Duodenal mucosa (tissue), 2 donors: ENCODE results near the gene SNRK.

Experiments
- H3K27ac ChIP-seq: one replicate; pipeline ENCODE4 v1.7.0; 2013; ENCODE audit warnings: low read depth, low read length
- H3K27me3 ChIP-seq, 2 donors: one replicate each; pipeline ENCODE4 v1.7.0; 2013; ENCODE audit warnings: low read length in 2 of 2, control low read depth in 1 of 2; ENCODE audit not compliant: insufficient read depth in 2 of 2, control insufficient read depth in 1 of 2
- H3K36me3 ChIP-seq, 2 donors: one replicate each; pipeline ENCODE4 v1.7.0; 2013; ENCODE audit warnings: low read length in 2 of 2, control low read depth in 1 of 2; ENCODE audit not compliant: insufficient read depth in 2 of 2, control insufficient read depth in 1 of 2
- H3K4me1 ChIP-seq, 2 donors: one replicate each; pipeline ENCODE4 v1.7.0; 2013; ENCODE audit warnings: low read length in 2 of 2, control low read depth in 1 of 2; ENCODE audit not compliant: insufficient read depth in 2 of 2, control insufficient read depth in 1 of 2
- H3K4me3 ChIP-seq, 2 donors: one replicate each; pipeline ENCODE4 v1.7.0; 2013; ENCODE audit warnings: low read length in 2 of 2, low read depth in 1 of 2
- H3K9ac ChIP-seq, 2 donors: one replicate each; pipeline ENCODE4 v1.7.0; 2013; ENCODE audit warnings: low read length in 2 of 2, low read depth in 1 of 2
- H3K9me3 ChIP-seq, 2 donors: one replicate each; pipeline ENCODE4 v1.7.0; 2013; ENCODE audit warnings: low read length in 2 of 2, control low read depth in 1 of 2; ENCODE audit not compliant: control insufficient read depth in 1 of 2

SNRK gene

GRCh38 chr3:43302116-43302880 is 16.0 kb downstream of the SNRK start:
- no peaks in the 10 kb centered on the region for H3K27me3 ChIP-seq
- H3K27ac ChIP-seq: no peak overlapping the region
- peaks cover 18 to 20% of the 10 kb centered on the region in 2 donors for H3K36me3 ChIP-seq
- no peak overlapping the region for H3K4me3 ChIP-seq
- H3K9ac ChIP-seq: no peak overlapping the region
- H3K4me1 ChIP-seq: peaks cover 8 to 15% of the 10 kb centered on the region in 2 donors
- H3K9me3 ChIP-seq: no peaks in the 10 kb centered on the region

DNA sequence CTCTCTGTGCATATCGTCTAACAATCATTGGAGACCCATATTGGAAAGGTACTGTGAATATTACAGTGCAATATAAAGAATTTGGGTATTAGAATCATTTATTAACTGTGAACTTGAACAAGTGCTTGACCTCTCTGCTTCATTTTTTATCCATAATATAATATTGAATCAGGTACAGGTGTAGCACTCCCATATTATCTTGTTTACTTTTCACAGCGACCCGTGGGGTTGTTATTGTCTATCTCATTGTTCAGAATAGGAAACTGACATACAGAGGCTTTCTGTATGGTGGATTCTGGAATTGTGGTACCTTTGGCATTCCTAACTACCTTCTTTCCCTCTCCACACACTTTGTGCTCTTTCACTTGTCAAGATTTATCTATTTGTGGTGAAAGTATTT is 17.8 kb downstream of the SNRK start:
- H3K4me3 ChIP-seq: no peak overlapping the region
- peaks cover 18 to 23% of the 10 kb centered on the region in 2 donors for H3K36me3 ChIP-seq
- no peaks in the 10 kb centered on the region for H3K27me3 ChIP-seq
- no peak overlapping the region for H3K27ac ChIP-seq
- H3K9ac ChIP-seq: no peak overlapping the region
- peaks cover 0 to 4% of the 10 kb centered on the region in 2 donors for H3K4me1 ChIP-seq
- H3K9me3 ChIP-seq: no peaks in the 10 kb centered on the region

GRCh38 chr3:43307226-43307625 is 20.9 kb downstream of the SNRK start:
- Histone ChIP-seq H3K27me3 (no peaks in the 10 kb centered on the region), H3K9me3 (no peaks in the 10 kb centered on the region), H3K9ac (no peak overlapping the region), H3K27ac (no peak overlapping the region), H3K4me3 (no peak overlapping the region), H3K4me1 (peaks cover 0 to 5% of the 10 kb centered on the region in 2 donors), H3K36me3 (peaks cover 23 to 32% of the 10 kb centered on the region in 2 donors)

DNA sequence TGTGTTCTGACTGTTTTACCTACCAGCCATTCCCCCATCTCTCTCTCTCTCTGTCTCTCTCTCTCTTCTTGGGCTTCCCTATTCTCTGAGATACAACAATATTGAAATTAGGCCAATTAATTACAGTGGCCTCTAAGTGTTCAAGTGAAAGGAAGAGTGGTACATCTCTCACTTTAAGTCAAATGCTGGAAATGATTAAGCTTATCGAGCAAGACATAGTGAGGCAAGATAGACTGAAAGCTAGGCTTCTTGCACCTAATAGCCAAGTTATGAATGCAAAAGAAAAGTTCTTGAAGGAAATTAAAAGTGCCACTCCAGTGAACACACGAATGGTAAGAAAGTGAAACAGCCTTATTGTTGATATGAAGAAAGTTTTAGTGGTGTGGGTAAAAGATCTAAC is 21.3 kb downstream of the SNRK start:
- no peak overlapping the region for H3K4me3 ChIP-seq
- peaks cover 23 to 36% of the 10 kb centered on the region in 2 donors for H3K36me3 ChIP-seq
- H3K4me1 ChIP-seq: peaks cover 0 to 5% of the 10 kb centered on the region in 2 donors
- H3K27me3 ChIP-seq: no peaks in the 10 kb centered on the region
- H3K9ac ChIP-seq: no peak overlapping the region
- H3K27ac ChIP-seq: no peak overlapping the region
- no peaks in the 10 kb centered on the region for H3K9me3 ChIP-seq

DNA sequence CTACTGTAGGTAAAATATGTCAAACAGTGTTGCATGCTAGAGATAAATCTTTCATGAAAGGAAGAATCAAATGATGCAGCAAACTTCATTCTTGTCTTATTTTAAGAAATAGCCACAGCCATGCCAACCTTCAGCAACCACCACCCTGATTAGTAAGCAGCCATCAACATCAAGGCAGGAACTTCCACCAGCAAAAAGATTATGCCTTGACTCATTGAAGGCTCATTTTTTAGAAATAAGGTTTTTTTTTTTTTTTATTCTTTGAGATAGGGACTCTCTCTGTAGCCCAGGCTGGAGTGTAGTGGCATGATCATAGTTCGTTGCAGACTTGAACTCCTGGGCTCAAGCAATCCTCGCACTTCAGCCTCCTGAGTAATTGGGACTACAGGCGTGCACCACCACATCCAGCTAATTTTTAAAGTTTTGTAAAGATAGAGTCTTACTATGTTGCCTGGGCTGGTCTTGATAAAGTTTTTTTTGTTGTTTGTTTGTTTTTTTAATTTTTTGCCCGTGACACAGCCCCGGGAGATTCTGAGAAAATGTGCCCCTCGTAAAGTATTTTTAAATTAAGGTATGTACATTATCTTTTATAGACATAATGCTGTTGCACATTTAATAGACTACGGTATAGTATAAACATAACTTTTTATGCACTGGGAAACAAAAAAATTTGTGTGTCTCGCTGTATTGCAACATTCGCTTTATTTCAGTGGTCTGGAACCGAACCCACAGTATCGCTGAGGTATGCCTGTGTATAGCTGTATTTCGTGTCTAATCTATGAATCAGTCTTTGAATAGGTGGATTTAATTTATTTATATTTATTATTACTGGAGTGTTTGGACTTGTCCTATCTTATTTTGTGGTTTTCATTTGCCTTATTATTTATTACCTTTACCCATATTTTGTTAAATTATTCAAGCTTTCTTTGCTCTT is 23.3 kb downstream of the SNRK start:
- no peaks in the 10 kb centered on the region for H3K9me3 ChIP-seq
- H3K9ac ChIP-seq: no peak overlapping the region
- peaks cover 0 to 6% of the 10 kb centered on the region in 2 donors for H3K4me1 ChIP-seq

GRCh38 chr3:43316783-43317460 is 30.6 kb downstream of the SNRK start:
- Histone ChIP-seq H3K4me1 (peaks cover 4 to 12% of the 10 kb centered on the region in 2 donors), H3K27ac (no peak overlapping the region)

More for the DNA sequence above, 23.3 kb downstream of the SNRK start:
- Histone ChIP-seq H3K27me3 (no peaks in the 10 kb centered on the region), H3K4me3 (no peak overlapping the region), H3K27ac (no peak overlapping the region), H3K36me3 (peaks cover 5 to 19% of the 10 kb centered on the region in 2 donors)

GRCh38 chr3:43317461-43318316 is 31.3 kb downstream of the SNRK start:
- H3K9ac ChIP-seq: no peak overlapping the region
- peaks cover 0 to 9% of the 10 kb centered on the region in 2 donors for H3K36me3 ChIP-seq
- no peak overlapping the region for H3K27ac ChIP-seq
- no peak overlapping the region for H3K4me3 ChIP-seq
- no peaks in the 10 kb centered on the region for H3K9me3 ChIP-seq
- peaks cover 4 to 12% of the 10 kb centered on the region in 2 donors for H3K4me1 ChIP-seq
- H3K27me3 ChIP-seq: no peaks in the 10 kb centered on the region

More at GRCh38 chr3:43316783-43317460, 30.6 kb downstream of the SNRK start:
- Histone ChIP-seq H3K27me3 (no peaks in the 10 kb centered on the region), H3K9me3 (no peaks in the 10 kb centered on the region), H3K36me3 (peaks cover 0 to 16% of the 10 kb centered on the region in 2 donors), H3K9ac (no peak overlapping the region), H3K4me3 (no peak overlapping the region)

DNA sequence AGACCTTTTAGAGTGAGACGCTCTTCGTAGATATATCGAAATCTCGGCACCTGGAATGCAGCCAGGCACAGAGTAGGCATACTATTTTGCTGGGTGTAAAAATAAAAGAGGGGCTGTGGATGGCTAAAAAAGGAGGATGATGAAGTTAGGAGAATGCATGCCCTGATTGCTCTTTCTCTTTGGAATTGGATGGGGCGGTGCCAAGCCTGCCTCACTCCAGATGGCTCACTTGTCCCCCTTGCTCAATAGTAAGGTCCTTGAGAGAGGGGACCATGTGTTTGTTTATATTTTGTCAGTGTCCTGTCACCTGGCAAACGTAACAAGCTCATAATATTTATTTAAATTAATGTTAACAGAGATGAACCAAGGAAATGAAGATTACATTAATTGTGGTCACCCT is 33.0 kb downstream of the SNRK start:
- Histone ChIP-seq H3K36me3 (peaks cover 0 to 9% of the 10 kb centered on the region in 2 donors), H3K4me3 (no peak overlapping the region), H3K9me3 (no peaks in the 10 kb centered on the region), H3K27ac (no peak overlapping the region), H3K9ac (no peak overlapping the region), H3K4me1 (peaks cover 4 to 12% of the 10 kb centered on the region in 2 donors), H3K27me3 (no peaks in the 10 kb centered on the region)

GRCh38 chr3:43319794-43320193 is 33.5 kb downstream of the SNRK start:
- no peak overlapping the region for H3K27ac ChIP-seq
- H3K9me3 ChIP-seq: no peaks in the 10 kb centered on the region
- H3K4me1 ChIP-seq: peaks cover 4 to 9% of the 10 kb centered on the region in 2 donors
- H3K9ac ChIP-seq: no peak overlapping the region
- H3K4me3 ChIP-seq: no peak overlapping the region
- no peaks in the 10 kb centered on the region for H3K27me3 ChIP-seq
- peaks cover 0 to 9% of the 10 kb centered on the region in 2 donors for H3K36me3 ChIP-seq
